ENCODE results near the gene TBRG4. TPM values are rescaled to one million over a fixed set of nuclear protein-coding genes. Genes with fewer than 3 reads are reported as not detected.

Gene TBRG4
- total RNA-seq, 1 donor from 2014 or later, result 73.0 TPM

DNA sequence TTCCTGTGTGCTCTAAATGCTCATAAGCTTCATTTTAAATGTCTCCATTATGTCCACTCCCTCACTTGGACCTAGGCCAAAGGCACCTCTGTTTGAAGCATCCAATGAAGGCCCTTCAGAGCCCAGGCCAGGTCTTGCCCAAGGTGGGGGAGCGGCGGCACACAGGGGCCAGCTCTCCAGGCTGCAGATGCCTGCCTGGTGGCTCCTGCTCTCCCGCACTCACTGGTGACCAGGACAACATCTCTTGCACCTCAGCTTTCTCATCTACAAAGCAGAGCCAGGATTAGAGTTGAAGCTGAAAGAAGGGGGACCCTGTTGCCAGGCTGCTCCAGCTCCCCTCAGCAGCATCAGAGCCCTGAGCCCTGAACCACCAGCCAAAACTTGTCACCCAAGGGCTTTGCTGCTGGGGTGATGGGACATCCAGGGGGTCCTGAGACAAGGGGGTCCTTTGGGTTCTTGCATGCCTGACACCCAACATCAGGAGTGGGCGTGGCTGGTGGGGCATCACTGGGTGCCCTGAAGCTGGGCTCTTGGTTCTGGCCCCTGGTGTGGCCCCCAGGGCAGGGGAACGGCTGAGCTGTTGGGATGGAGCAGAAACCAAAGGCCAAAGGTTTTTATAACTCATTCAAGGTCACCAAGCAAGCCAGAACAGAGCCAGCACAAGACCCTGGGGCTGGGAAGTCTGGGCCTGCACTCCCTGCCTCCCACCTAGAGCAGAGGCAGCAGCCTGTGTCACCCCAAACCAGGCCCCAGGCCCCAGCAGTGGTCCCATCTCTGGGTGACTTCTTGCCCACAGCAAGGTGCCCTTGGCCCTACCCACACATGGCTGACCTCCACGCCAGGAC, 24.0 kb downstream of the TBRG4 start:
- TF ChIP-seq, protein P1, sequence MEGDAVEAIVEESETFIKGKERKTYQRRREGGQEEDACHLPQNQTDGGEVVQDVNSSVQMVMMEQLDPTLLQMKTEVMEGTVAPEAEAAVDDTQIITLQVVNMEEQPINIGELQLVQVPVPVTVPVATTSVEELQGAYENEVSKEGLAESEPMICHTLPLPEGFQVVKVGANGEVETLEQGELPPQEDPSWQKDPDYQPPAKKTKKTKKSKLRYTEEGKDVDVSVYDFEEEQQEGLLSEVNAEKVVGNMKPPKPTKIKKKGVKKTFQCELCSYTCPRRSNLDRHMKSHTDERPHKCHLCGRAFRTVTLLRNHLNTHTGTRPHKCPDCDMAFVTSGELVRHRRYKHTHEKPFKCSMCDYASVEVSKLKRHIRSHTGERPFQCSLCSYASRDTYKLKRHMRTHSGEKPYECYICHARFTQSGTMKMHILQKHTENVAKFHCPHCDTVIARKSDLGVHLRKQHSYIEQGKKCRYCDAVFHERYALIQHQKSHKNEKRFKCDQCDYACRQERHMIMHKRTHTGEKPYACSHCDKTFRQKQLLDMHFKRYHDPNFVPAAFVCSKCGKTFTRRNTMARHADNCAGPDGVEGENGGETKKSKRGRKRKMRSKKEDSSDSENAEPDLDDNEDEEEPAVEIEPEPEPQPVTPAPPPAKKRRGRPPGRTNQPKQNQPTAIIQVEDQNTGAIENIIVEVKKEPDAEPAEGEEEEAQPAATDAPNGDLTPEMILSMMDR (IDR thresholded peaks at IDR 0.05; ENCODE audit: unreplicated experiment), result no peak
- Mint-ChIP-seq H3K9me3 (ENCODE audit: low read depth) (no peaks in the 10 kb centered on the region), H3K27ac (no peak overlapping the region), H3K4me3 (ENCODE audit: low read depth) (peak overlapping the region; percentile 65), H3K4me1 (ENCODE audit: low read depth) (no peaks in the 10 kb centered on the region), H3K36me3 (ENCODE audit: insufficient read depth) (no peaks in the 10 kb centered on the region), H3K27me3 (peaks cover 27% of the 10 kb centered on the region)
- no peak for DNase-seq (ENCODE audit: low spot score, unreplicated experiment)

DNA sequence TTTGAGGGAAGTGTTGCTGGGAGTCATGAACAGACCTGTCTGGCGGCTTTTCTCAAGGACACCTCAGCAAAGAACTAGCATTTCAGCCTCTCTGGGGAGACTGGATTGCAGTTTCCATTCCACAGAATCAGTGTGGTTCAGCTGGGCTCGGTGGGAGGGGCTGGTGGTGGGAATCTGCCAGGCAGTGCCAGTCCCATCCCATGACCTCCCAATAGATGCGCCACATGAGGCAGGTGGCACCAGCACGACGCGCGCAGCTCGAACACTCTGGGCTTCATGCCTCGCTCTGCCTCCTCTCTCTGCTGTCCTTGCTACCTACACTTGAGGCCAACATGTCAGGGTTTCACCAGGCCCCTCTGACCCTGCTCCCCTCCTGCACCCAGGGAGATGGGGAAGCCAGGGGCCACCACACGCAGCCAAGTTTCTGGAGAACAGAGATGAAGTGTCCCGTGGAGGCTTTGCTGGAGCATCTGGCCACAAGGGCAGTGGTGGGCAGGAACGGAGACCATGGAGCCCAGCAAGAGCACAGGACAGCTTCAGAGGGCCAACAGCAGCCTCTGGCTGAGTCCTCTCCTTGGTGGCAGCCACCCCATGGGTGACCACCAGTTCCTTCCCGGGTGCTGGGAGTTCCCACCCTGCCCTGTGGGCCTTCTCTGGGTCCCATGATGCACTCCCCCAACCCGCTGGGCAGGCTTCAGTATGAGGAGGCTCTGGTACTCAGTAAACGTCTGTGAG, 25.0 kb downstream of the TBRG4 start:
- Mint-ChIP-seq H3K4me1 (ENCODE audit: low read depth) (no peaks in the 10 kb centered on the region), H3K9me3 (ENCODE audit: low read depth) (no peaks in the 10 kb centered on the region), H3K27ac (no peak overlapping the region), H3K4me3 (ENCODE audit: low read depth) (no peak overlapping the region), H3K27me3 (peaks cover 17% of the 10 kb centered on the region), H3K36me3 (ENCODE audit: insufficient read depth) (no peaks in the 10 kb centered on the region)
- TF ChIP-seq, protein P1 (IDR thresholded peaks at IDR 0.05; ENCODE audit: unreplicated experiment), result no peak
- no peak for DNase-seq (ENCODE audit: low spot score, unreplicated experiment)

DNA sequence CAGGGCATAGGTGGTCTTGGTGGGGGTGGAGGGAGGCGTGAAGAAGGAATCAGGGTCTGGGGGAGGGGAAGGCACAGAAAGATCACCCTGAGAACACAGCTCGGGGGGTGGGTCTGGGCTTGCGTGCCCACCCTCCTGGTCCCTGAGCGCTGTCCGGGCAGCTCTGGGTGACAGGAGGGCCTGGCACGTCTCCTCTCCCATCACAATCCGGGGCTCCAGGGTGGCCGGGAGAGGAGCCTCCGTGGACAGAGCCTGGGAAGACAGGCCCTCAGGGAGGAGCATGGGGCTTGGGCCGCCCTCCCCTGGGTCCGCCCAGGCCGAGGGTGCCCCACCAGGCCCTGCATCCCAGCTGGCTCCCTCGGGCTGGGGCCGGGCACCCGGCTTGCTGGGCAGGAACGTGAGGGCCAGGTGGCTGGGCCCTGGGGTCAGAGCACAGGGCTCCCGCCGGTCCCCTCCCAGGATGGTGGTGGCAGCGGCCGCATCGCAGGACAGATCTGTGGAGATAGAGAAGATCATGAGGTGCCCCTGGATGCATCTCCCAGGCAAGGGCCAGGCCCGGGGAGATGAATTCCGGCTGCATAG, 25.8 kb downstream of the TBRG4 start:
- TF ChIP-seq, protein P1 (IDR thresholded peaks at IDR 0.05; ENCODE audit: unreplicated experiment), result no peak
- peaks cover 15% of the 10 kb centered on the region for H3K27me3 Mint-ChIP-seq
- no peaks in the 10 kb centered on the region for H3K9me3 Mint-ChIP-seq (ENCODE audit: low read depth)
- H3K27ac Mint-ChIP-seq, result no peak overlapping the region
- no peaks in the 10 kb centered on the region for H3K4me1 Mint-ChIP-seq (ENCODE audit: low read depth)
- no peak overlapping the region for H3K4me3 Mint-ChIP-seq (ENCODE audit: low read depth)
- no peaks in the 10 kb centered on the region for H3K36me3 Mint-ChIP-seq (ENCODE audit: insufficient read depth)
- no peak for DNase-seq (ENCODE audit: low spot score, unreplicated experiment)

DNA sequence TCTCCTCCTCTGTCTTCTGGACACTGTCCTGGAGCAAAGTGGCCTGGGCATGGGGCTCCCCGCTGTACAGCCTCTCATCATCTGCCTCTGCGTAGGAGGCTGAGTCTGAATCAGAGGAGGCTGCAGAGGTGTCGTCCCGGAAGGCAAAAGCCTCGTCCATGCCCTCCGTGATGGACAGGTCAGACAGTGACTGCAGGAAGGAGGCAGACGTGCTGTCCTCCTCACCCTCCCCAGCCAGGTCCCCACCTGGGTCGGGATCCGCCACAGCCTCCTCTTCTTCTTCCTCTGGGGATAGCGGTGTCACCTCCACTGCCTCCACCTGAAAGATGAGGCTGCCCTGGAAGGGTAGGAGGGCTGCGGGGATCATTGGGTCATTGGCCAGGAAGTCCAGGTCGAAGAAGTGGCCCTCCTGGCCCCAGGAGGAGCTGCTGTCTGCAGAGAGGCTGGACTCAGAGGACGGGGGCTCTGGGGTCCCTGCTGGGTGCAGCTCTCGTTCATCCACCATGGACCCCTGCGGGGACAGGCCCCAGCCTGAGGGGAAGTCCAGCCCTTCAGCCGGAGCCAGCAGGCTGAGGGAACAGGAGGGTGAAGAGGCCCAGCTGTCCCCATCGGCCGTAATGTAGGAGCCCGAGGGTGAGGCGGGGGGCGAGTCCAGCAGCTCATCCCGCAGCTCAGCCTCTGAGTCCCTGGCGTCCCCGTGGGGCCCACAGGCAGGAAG, 26.4 kb downstream of the TBRG4 start:
- no peak for DNase-seq (ENCODE audit: low spot score, unreplicated experiment)
- Mint-ChIP-seq H3K4me3 (ENCODE audit: low read depth) (no peak overlapping the region), H3K9me3 (ENCODE audit: low read depth) (no peaks in the 10 kb centered on the region), H3K27me3 (peaks cover 15% of the 10 kb centered on the region), H3K36me3 (ENCODE audit: insufficient read depth) (no peaks in the 10 kb centered on the region), H3K4me1 (ENCODE audit: low read depth) (no peaks in the 10 kb centered on the region), H3K27ac (no peak overlapping the region)
- TF ChIP-seq, protein P1 (IDR thresholded peaks at IDR 0.05; ENCODE audit: unreplicated experiment), result no peak

DNA sequence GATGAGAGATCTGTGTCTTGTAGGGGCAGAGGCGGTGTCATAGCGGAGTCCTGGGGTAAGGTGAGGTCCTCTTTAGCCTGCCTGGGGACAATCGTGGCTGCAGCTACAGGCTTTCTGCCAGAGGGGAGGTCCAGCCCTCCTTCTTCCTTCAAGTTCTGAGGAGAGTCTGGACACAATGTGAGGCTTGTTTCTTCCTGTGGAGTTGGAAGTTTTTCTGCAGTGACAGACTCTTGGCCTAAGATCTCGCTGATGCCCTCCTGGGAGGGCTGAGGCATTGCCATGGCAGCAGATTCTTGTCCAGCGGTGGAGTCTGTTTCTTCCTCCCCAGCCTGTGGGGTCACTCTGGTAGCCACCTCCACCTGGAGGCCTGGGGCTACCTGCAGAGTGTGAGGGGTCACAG, 27.2 kb downstream of the TBRG4 start:
- Mint-ChIP-seq H3K4me1 (ENCODE audit: low read depth) (no peaks in the 10 kb centered on the region), H3K36me3 (ENCODE audit: insufficient read depth) (no peaks in the 10 kb centered on the region), H3K4me3 (ENCODE audit: low read depth) (no peak overlapping the region), H3K9me3 (ENCODE audit: low read depth) (no peaks in the 10 kb centered on the region), H3K27me3 (peaks cover 8% of the 10 kb centered on the region), H3K27ac (no peak overlapping the region)
- no peak for DNase-seq (ENCODE audit: low spot score, unreplicated experiment)
- TF ChIP-seq, protein P1 (IDR thresholded peaks at IDR 0.05; ENCODE audit: unreplicated experiment), result no peak
